Stimulated activated CD4-positive, alpha-beta T cell treated with anti-CD3 and anti-CD28 coated beads, Interleukin-12 subunit alpha, Interleukin-12 subunit beta, amount 100 ng/mL, for 24 hours (primary cell): ENCODE measurements around the gene MICU1.
"Not testable (repeated sequence)": the region's sequence is repeated elsewhere in the genome, so short reads cannot be mapped to it uniquely, and the experiment has no call there.

ENCODE experiments used
- DNase-seq, 2 experiments: peaks; one replicate each; pipeline ENCODE4 v3.0.0-alpha.2; 2020; ENCODE audit warnings: low read depth in 2 of 2

MICU1 gene

GRCh38 chr10:72625608-72626443, at the start of gene MICU1:
Gene MICU1, minus strand, starts transcription at chr10:72626079. Its CDS starts 59,286 bp downstream, at chr10:72566793.
- peak; percentile 87 to 95 for DNase-seq

GRCh38 chr10:72674174-72674573, 48.3 kb upstream of the MICU1 start:
- DNase-seq, result not testable (repeated sequence)

GRCh38 chr10:72673280-72673679, 47.4 kb upstream of the MICU1 start:
- no peak for DNase-seq

- DNase-seq, result no peak
Measured at GRCh38 chr10:72667207-72667864, 41.5 kb upstream of the MICU1 start.

GRCh38 chr10:72665925-72666324, 40.0 kb upstream of the MICU1 start:
- no peak for DNase-seq

- DNase-seq, result no peak
Measured at GRCh38 chr10:72663971-72664370, 38.1 kb upstream of the MICU1 start.

GRCh38 chr10:72661431-72661830, 35.6 kb upstream of the MICU1 start:
- DNase-seq, result no peak

- no peak for DNase-seq
Measured at GRCh38 chr10:72660220-72660619, 34.3 kb upstream of the MICU1 start.

GRCh38 chr10:72659694-72660093, 33.8 kb upstream of the MICU1 start:
- DNase-seq, result no peak

- DNase-seq, result no peak
Measured at GRCh38 chr10:72658696-72659400, 33.0 kb upstream of the MICU1 start.

GRCh38 chr10:72654720-72655119, 28.8 kb upstream of the MICU1 start:
- no peak for DNase-seq

- no peak for DNase-seq
Measured at GRCh38 chr10:72653383-72654096, 27.7 kb upstream of the MICU1 start.

- DNase-seq, result no peak
Measured at GRCh38 chr10:72649291-72649690, 23.4 kb upstream of the MICU1 start.

- no peak for DNase-seq
Measured at GRCh38 chr10:72648301-72648700, 22.4 kb upstream of the MICU1 start.

GRCh38 chr10:72646971-72647370, 21.1 kb upstream of the MICU1 start:
- not testable (repeated sequence) for DNase-seq

- DNase-seq, result no peak
Measured at GRCh38 chr10:72645263-72645858, 19.5 kb upstream of the MICU1 start.

- no peak for DNase-seq
Measured at GRCh38 chr10:72642318-72642717, 16.4 kb upstream of the MICU1 start.

- DNase-seq, result no peak
Measured at GRCh38 chr10:72639441-72639873, 13.6 kb upstream of the MICU1 start.

- DNase-seq, result no peak
Measured at GRCh38 chr10:72638586-72639440, 12.9 kb upstream of the MICU1 start.

- DNase-seq, result no peak
Measured at GRCh38 chr10:72637398-72637857, 11.5 kb upstream of the MICU1 start.
